Medulla oblongata (tissue), 1 donor: Measurements from ENCODE around the gene DHRS9.
"Not testable (repeated sequence)": the region's sequence is repeated elsewhere in the genome, so short reads cannot be mapped to it uniquely, and the experiment has no call there.

Experiments used
- DNase-seq: peaks from one replicate; pipeline ENCODE4 v3.0.0-alpha.2; 2015; ENCODE audit errors: extremely low spot score

Gene DHRS9

GRCh38 chr2:169134272-169134671, 64.9 kb downstream of the DHRS9 start:
- not testable (repeated sequence) for DNase-seq

- not testable (repeated sequence) for DNase-seq
Measured at GRCh38 chr2:169136428-169136827, 67.1 kb downstream of the DHRS9 start.

- no peak for DNase-seq
Measured at GRCh38 chr2:169136885-169137534, 67.6 kb downstream of the DHRS9 start.

GRCh38 chr2:169137924-169138323, 68.6 kb downstream of the DHRS9 start:
- DNase-seq, result no peak

GRCh38 chr2:169139145-169139544, 69.8 kb downstream of the DHRS9 start:
- DNase-seq, result no peak

- no peak for DNase-seq
Measured at GRCh38 chr2:169139993-169140767, 70.8 kb downstream of the DHRS9 start.

GRCh38 chr2:169141713-169142352, 72.5 kb downstream of the DHRS9 start:
- DNase-seq, result peak; percentile 66

GRCh38 chr2:169143998-169144397, 74.6 kb downstream of the DHRS9 start:
- DNase-seq, result no peak
